ENCODE results near the gene PGM1.

DNA sequence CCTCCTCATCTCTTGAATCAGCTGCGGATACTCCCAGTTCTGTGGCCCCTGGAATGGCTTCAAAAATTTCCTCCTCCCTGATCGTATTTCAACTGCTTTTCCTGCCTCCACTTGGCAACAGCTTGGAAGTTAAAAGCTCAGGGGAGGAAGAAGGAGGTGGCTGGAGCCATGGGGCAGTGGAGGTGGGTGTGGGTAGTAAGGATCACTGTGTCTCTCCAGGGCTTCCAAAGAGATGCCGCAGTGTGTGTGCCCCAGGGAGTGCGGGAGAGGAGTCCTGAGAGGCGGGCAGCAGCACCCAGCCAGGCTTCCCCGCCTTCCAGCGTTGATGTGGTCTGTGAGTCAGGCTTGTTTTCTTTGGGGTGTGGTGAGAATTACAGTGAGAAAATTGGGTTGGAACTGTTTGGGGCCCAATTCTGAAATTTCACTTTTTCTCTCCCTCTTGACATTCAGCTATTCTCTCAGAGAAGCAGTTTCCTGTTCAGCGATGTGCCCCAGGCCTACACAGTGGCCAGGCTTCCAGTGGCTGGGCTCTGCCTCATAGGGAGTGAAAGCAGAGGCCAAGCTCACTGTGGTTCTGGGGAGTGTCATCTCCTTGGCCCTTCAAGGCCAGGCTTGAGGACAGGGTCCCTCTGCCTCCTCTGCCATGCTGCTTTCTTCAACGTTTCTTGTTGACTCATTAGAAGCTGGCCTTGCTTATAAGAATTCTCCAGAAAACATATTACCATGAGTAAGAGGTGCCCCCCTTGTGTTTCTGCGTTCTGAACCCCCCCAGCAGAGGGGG lies 69.0 kb downstream of the PGM1 start:
- TF ChIP-seq CTCF (IDR thresholded peaks at IDR 0.05; ENCODE audit: low read depth, low read length, poor library complexity, severe bottlenecking) = no peak
- no peak for TF ChIP-seq EZH2phosphoT487 (IDR thresholded peaks at IDR 0.05; ENCODE audit: borderline replicate concordance, low read length)
